ENCODE data around the gene ADCY9.

DNA sequence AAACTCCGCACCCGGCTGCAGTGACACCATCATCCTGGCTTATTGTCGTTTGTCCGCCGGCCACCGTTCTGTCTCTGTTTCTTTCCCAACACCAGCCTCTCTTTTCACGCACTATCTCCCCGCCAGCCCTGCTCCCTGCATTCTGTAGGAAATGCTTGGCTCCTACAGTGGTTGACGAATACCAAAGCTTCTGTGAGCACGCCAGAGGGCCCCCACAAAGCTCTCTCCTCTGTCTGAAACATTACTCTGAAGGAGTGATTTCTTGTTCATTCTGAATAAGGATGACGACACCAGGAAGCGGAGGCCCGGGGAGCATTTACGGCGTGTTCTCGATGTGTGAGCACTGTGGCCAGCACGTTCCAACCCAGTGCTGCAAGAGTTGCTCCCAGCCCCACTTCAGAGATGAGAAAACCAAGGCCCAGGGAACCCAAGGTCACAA, 58.8 kb downstream of the ADCY9 start:
- TF ChIP-seq CTCF (IDR thresholded peaks at IDR 0.05) (no peak), EP300 (IDR thresholded peaks at IDR 0.05) (no peak), POLR2A (IDR thresholded peaks at IDR 0.05) (no peak)
